ENCODE measurements around the gene IGFL1.

DNA sequence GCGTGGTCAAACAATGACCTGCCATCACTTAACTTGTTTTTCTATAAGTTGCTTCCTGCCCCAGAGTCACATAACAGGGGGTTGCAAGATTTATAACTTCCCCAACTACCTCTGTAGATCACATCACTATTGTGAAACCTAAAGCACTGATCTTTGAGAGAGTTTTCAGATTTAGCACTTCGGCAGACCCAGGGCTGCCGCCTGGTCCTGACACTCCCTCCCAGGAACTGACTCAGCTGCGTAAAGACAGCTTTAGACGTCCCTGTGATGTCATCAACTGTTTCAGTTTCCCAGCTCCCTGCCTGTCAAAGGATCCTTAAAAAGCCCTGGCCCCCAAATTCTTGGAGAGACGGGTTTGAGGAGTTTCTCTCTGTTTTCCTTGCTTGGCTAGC, 48.2 kb upstream of the IGFL1 start:
- TF ChIP-seq POLR2A (IDR thresholded peaks at IDR 0.05; ENCODE audit: low read length) (no peak), GATA1 (IDR thresholded peaks at IDR 0.05; ENCODE audit: low read depth, low read length) (no peak)

Data from erythroblast (primary cell).